Measurements from ENCODE around the gene EDN2. TPM values are rescaled to one million over a fixed set of nuclear protein-coding genes. Genes with fewer than 3 reads are reported as not detected.

The EDN2 gene
- total RNA-seq, 1 experiment from 2014 or later, result 0.24 TPM

GRCh38 chr1:41454406-41454805 is 30.1 kb downstream of the EDN2 start:
- Histone ChIP-seq H3K9me3 (ENCODE audit: control insufficient read depth, low read depth, low read length) (no peaks in the 10 kb centered on the region), H2BK20ac (ENCODE audit: low read depth, low read length, poor library complexity, severe bottlenecking) (no peak overlapping the region), H4K20me1 (ENCODE audit: control insufficient read depth, insufficient read depth, insufficient read length) (no peaks in the 10 kb centered on the region), H3T11ph (ENCODE audit: low read length) (no peak overlapping the region), H3K79me2 (ENCODE audit: insufficient read depth, low read length) (no peaks in the 10 kb centered on the region), H3K4me2 (ENCODE audit: insufficient read depth, insufficient read length, low read length) (no peak overlapping the region), H3K4me1 (ENCODE audit: insufficient read depth, low read length) (no peaks in the 10 kb centered on the region), H3K23me2 (ENCODE audit: insufficient read length, low read depth, low read length, poor library complexity, severe bottlenecking) (no peaks in the 10 kb centered on the region), H2BK5ac (ENCODE audit: insufficient read length, low read length) (no peak overlapping the region), H3K18ac (ENCODE audit: insufficient read length, low read depth, low read length) (no peak overlapping the region), H4K5ac (ENCODE audit: insufficient read length, low read depth, low read length) (no peak overlapping the region), H4K8ac (replicated peaks; ENCODE audit: insufficient read length, low read depth, low read length) (no peak overlapping the region), H2AFZ (ENCODE audit: low read length) (no peak overlapping the region), H3K23ac (ENCODE audit: insufficient read length, low read depth, low read length) (no peak overlapping the region), H3K79me1 (ENCODE audit: insufficient read depth, low read depth, low read length, poor library complexity, severe bottlenecking) (no peaks in the 10 kb centered on the region), H2BK12ac (ENCODE audit: insufficient read length, low read depth, low read length) (no peak overlapping the region), H4K91ac (ENCODE audit: insufficient read length, low read depth, low read length) (no peak overlapping the region), H2BK120ac (ENCODE audit: low read depth, low read length, poor library complexity, severe bottlenecking) (no peak overlapping the region), H2AK5ac (ENCODE audit: insufficient read length, low read length) (no peak overlapping the region), H3K27ac (ENCODE audit: insufficient read length, low read depth, low read length) (no peak overlapping the region), H3K4ac (ENCODE audit: low read depth, low read length) (no peak overlapping the region), H3K14ac (ENCODE audit: insufficient read depth, low read length) (no peak overlapping the region; the same call in 1 of the 2 replicates), H3K27me3 (ENCODE audit: insufficient read depth, low read length) (no peaks in the 10 kb centered on the region), H3K56ac (ENCODE audit: insufficient read length, low read depth, low read length) (no peak overlapping the region), H3K9ac (ENCODE audit: extremely low read depth, insufficient read length, low read length) (no peak overlapping the region), H2BK15ac (ENCODE audit: low read depth, low read length) (no peak overlapping the region)
- peaks cover 4 to 12% of the 10 kb centered on the region in 2 experiments; a peak in 3 of 4 replicates for H3K4me1 Mint-ChIP-seq
- no peaks in the 10 kb centered on the region for H3K9me3 Mint-ChIP-seq
- no peaks in the 10 kb centered on the region for H3K36me3 Mint-ChIP-seq (ENCODE audit: insufficient read depth in 1 of 3, low read depth in 3 of 3)
- DNase-seq, result no peak
- H3K4me3 Mint-ChIP-seq, result no peak overlapping the region
- peaks cover 6% of the 10 kb centered on the region for H3K27me3 Mint-ChIP-seq (ENCODE audit: low read depth)
- no CpG with 5 or more reads among the region's 6 CpGs for WGBS (ENCODE audit: extremely low coverage, insufficient read length, low lambda C conversion rate)
- H3K27ac Mint-ChIP-seq, result no peak overlapping the region
- no peak for TF ChIP-seq CTCF (conservative IDR thresholded peaks at IDR 0.05)

Measured in H9 (cell line).